ENCODE results near the gene GM2A. TPM values are rescaled to one million over a fixed set of nuclear protein-coding genes. Genes with fewer than 3 reads are reported as not detected.
A peak's percentile ranks its signal among the peaks of the same experiment; 100 is the strongest.

GM2A gene
- total and polyA plus RNA-seq, 9 of the 15 experiments (the other 6 are each of a cell fraction or from before 2014, with no cell fraction given): 5.8 to 36.0 (median 10.0) TPM

- no peak for TF ChIP-seq NKRF (IDR thresholded peaks at IDR 0.05; ENCODE audit: borderline replicate concordance)
Measured at GRCh38 chr5:151236888-151237287, 16.1 kb upstream of the GM2A start (continued).

- Histone ChIP-seq H4K20me1 (replicated peaks; ENCODE audit: control insufficient read depth, insufficient read depth, low read length) (no peaks in the 10 kb centered on the region), H3K79me2 (ENCODE audit: control insufficient read depth, insufficient read depth, low read length) (no peaks in the 10 kb centered on the region), H3K27ac (ENCODE audit: extremely low read depth, low read depth, low read length) (no peak overlapping the region), H3K4me3 (no peak overlapping the region), H3K9me1 (ENCODE audit: control insufficient read depth, insufficient read depth, low read length) (no peaks in the 10 kb centered on the region), H3K4me1 (replicated peaks in 1 of 2; ENCODE audit: control insufficient read depth in 2 of 2, insufficient read depth in 2 of 2, low read length in 2 of 2) (peaks cover 0 to 6% of the 10 kb centered on the region in 2 experiments; a peak in 3 of 5 replicates), H3K27me3 (ENCODE audit: control insufficient read depth in 2 of 2, insufficient read depth in 2 of 2, low read length in 2 of 2) (peaks cover 1 to 29% of the 10 kb centered on the region in 2 experiments; a peak in 3 of 5 replicates), H3K9ac (ENCODE audit: insufficient read depth in 1 of 2, low read depth in 2 of 2, low read length in 2 of 2) (no peak overlapping the region), H2AFZ (ENCODE audit: low read depth, low read length) (no peak overlapping the region), H3K4me2 (ENCODE audit: insufficient read depth, low read length) (no peak overlapping the region), H3K9me3 (replicated peaks; ENCODE audit: control insufficient read depth, insufficient read depth, low read depth, low read length) (no peaks in the 10 kb centered on the region), H3K36me3 (ENCODE audit: control insufficient read depth, insufficient read depth, low read length) (no peaks in the 10 kb centered on the region)
- WGBS (ENCODE audit: insufficient coverage, low coverage, missing lambda C conversion rate): 39% methylated on average over 7 of the region's 7 CpGs
- in situ Hi-C loops (cut with MboI): loop anchor here (5.0 kb wide), 2 partner anchors 65 to 115 kb away; no protein-coding TSS in a partner anchor
- FAIRE-seq (no peak), ATAC-seq (no peak), DNase-seq (ENCODE audit: extremely low read depth in 1 of 4, low spot score in 3 of 4) (no peak)
- intact Hi-C loops (cut with micrococcal nuclease): loop anchor here (2.0 kb wide), 3 partner anchors 73 to 235 kb away; no protein-coding TSS in a partner anchor
- TF ChIP-seq E2F4 (CRISPR knock-in tag; IDR thresholded peaks at IDR 0.05; ENCODE audit: low read depth) (no peak), KLF6 (CRISPR knock-in tag; IDR thresholded peaks at IDR 0.05; ENCODE audit: borderline replicate concordance) (no peak), TCFL5 (CRISPR knock-in tag; conservative IDR thresholded peaks at IDR 0.05) (no peak), ZNF589 (CRISPR knock-in tag; IDR thresholded peaks at IDR 0.05; ENCODE audit: low read depth) (no peak), ZNF24 (IDR thresholded peaks at IDR 0.05) (peak; percentile 81)
- no TSS peak for BruUV-seq (replicated peaks)
- ChIA-PET POLR2A (interaction anchor here (0.6 to 0.7 kb wide), 2 partner anchors 15 to 448 kb away, joined by 3 read pairs; partner anchors contain the start of gene GM2A), CTCF (ENCODE audit: low intra/inter-chr PET ratio) (interaction anchor here (0.9 to 3.6 kb wide), 2 partner anchors 73 to 111 kb away, joined by 4 to 17 read pairs; no protein-coding TSS in a partner anchor)
Measured at GRCh38 chr5:151237685-151238084, 15.3 kb upstream of the GM2A start.
